Measurements from ENCODE around the gene MYH11. TPM values are rescaled to one million over a fixed set of nuclear protein-coding genes. Genes with fewer than 3 reads are reported as not detected.

The MYH11 gene
- total and polyA plus RNA-seq, 2 of the 13 experiments (the other 11 are each of a cell fraction or from before 2014, with no cell fraction given): not detected

- TF ChIP-seq ZGPAT (CRISPR knock-in tag; IDR thresholded peaks at IDR 0.05) (no peak), SMAD9 (CRISPR knock-in tag; IDR thresholded peaks at IDR 0.05) (no peak), KIAA2018 (CRISPR knock-in tag; IDR thresholded peaks at IDR 0.05; ENCODE audit: borderline replicate concordance) (no peak), POLR2G (IDR thresholded peaks at IDR 0.05; ENCODE audit: low read depth, low read length) (no peak), ZMYM3 (CRISPR knock-in tag; IDR thresholded peaks at IDR 0.05) (no peak), CREB3 (CRISPR knock-in tag; IDR thresholded peaks at IDR 0.05) (no peak), ELK4 (CRISPR knock-in tag; IDR thresholded peaks at IDR 0.05; ENCODE audit: borderline replicate concordance) (no peak), GTF2F1 (IDR thresholded peaks at IDR 0.05; ENCODE audit: low read length) (no peak)
These were observed 81.0 kb downstream of the MYH11 start (continued) for GRCh38 chr16:15775663-15776304.

All from HepG2 (cell line).